Activated B cell treated with CpG ODN at 0.5 μM for 24 hours (primary cell): ENCODE results near the gene TAF5. TPM values are rescaled to one million over a fixed set of nuclear protein-coding genes. Genes with fewer than 3 reads are reported as not detected.
"Not testable (repeated sequence)": the region's sequence is repeated elsewhere in the genome, so short reads cannot be mapped to it uniquely, and the experiment has no call there.

Experiments used
- ATAC-seq: fragments of 200-7000 bp; cut with Tn5 transposase; one replicate; pipeline ENCODE4 v1.10.0; 2021; ENCODE audit warnings: low read depth, mild to moderate bottlenecking, moderate library complexity
- CTCF ChIA-PET: fragments of 350-600 bp; sonication (Branson Sonifier 250); formaldehyde crosslinking; loops from one replicate; lab custom pipeline; 2021; ENCODE audit warnings: antibody characterized with exemption; lab: Charles Lee
- POLR2A ChIA-PET: fragments of 350-600 bp; sonication (Branson Sonifier 250); formaldehyde crosslinking; loops from one replicate; lab custom pipeline; 2021; ENCODE audit warnings: antibody characterized with exemption; lab: Charles Lee
- DNase-seq: peaks from one replicate; pipeline ENCODE4 v3.0.0; 2022
- H3K27ac Mint-ChIP-seq: one replicate; pipeline ENCODE4 v1.8.0; 2020; ENCODE audit warnings: mixed read lengths
- H3K27me3 Mint-ChIP-seq: one replicate; pipeline ENCODE4 v1.8.0; 2021; ENCODE audit warnings: mixed read lengths
- H3K36me3 Mint-ChIP-seq: one replicate; pipeline ENCODE4 v1.8.0; 2021; ENCODE audit warnings: low read depth, mixed read lengths
- H3K4me1 Mint-ChIP-seq: one replicate; pipeline ENCODE4 v1.8.0; 2021; ENCODE audit warnings: mixed read lengths
- H3K4me3 Mint-ChIP-seq: one replicate; pipeline ENCODE4 v1.8.0; 2020; ENCODE audit warnings: mild to moderate bottlenecking, mixed read lengths
- H3K9me3 Mint-ChIP-seq: one replicate; pipeline ENCODE4 v1.8.0; 2020; ENCODE audit warnings: mixed read lengths
- intact Hi-C: fragments of 100-400 bp; cut with micrococcal nuclease; formaldehyde crosslinking; loops from one replicate; pipeline ENCODE4 v1.15.1; 2024
- total RNA-seq: library from RNA; stranded (reverse); gene quantifications from 2 replicates; pipeline ENCODE4 v1.2.3, GENCODE V29; 2022
- TF ChIP-seq, protein P1 (sequence below): fragments of 200-600 bp; IDR thresholded peaks from one replicate; pipeline ENCODE4 v1.8.0; 2022; ENCODE audit warnings: antibody characterized with exemption, mild to moderate bottlenecking

Gene TAF5
- total RNA-seq, 1 donor from 2014 or later, result 3.8 TPM

- ChIA-PET POLR2A (interaction anchor here (0.6 to 1.1 kb wide), 2 partner anchors 11 to 452 kb away, joined by 3 read pairs; no protein-coding TSS in a partner anchor), CTCF (no interaction called here)
- intact Hi-C loops, result no loop called here
- Mint-ChIP-seq H3K4me3 (no peak overlapping the region), H3K36me3 (no peaks in the 10 kb centered on the region), H3K4me1 (peaks cover 3% of the 10 kb centered on the region), H3K27ac (no peak overlapping the region), H3K9me3 (no peaks in the 10 kb centered on the region), H3K27me3 (no peaks in the 10 kb centered on the region)
- DNase-seq (no peak), ATAC-seq (no peak)
- TF ChIP-seq, protein P1, sequence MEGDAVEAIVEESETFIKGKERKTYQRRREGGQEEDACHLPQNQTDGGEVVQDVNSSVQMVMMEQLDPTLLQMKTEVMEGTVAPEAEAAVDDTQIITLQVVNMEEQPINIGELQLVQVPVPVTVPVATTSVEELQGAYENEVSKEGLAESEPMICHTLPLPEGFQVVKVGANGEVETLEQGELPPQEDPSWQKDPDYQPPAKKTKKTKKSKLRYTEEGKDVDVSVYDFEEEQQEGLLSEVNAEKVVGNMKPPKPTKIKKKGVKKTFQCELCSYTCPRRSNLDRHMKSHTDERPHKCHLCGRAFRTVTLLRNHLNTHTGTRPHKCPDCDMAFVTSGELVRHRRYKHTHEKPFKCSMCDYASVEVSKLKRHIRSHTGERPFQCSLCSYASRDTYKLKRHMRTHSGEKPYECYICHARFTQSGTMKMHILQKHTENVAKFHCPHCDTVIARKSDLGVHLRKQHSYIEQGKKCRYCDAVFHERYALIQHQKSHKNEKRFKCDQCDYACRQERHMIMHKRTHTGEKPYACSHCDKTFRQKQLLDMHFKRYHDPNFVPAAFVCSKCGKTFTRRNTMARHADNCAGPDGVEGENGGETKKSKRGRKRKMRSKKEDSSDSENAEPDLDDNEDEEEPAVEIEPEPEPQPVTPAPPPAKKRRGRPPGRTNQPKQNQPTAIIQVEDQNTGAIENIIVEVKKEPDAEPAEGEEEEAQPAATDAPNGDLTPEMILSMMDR, result no peak
Measured at GRCh38 chr10:103355906-103356599, 11.7 kb upstream of the TAF5 start.

DNA sequence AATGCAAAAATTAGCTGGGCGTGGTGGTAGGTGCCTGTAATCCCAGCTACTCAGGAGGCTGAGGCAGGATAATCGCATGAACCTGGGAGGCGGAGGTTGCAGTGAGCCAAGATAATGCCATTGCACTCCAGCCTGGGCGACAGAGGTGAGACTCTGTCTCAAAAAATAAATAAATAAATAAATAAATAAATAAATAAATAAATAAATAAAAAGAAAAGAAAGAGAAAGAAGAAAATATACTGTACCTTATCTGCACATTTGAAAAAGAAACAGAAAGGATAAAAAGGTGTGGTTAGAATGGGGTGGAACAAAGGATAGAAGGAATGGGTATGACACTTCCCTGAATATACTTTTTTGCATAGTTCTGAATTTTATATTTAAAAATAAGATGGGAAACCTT, 8.3 kb upstream of the TAF5 start:
- ATAC-seq, H3K27ac Mint-ChIP-seq, H3K4me1 Mint-ChIP-seq, H3K36me3 Mint-ChIP-seq, CTCF ChIA-PET, DNase-seq, H3K27me3 Mint-ChIP-seq, H3K9me3 Mint-ChIP-seq, intact Hi-C loops, H3K4me3 Mint-ChIP-seq: not testable (repeated sequence)
- POLR2A ChIA-PET, result interaction anchor here (0.6 kb wide), 1 partner anchor 1534 kb away, joined by 4 read pairs; no protein-coding TSS in a partner anchor

DNA sequence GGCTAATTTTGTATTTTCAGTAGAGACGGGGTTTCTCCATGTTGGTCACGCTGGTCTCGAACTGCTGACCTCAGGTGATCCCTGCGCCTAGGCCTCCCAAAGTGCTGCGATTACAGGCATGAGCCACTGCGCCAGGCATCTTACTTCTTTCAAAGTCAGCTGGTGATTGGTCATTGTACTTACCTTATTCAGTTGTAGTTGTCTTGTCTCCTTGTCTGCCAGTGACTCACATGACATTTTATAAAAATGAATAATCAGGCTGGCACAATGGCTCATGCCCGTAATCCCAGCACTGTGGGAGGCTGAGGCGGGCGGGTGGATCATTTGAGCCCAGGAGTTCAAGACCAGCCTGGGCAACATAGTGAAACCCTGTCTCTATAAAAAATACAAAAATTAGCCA, 7.0 kb upstream of the TAF5 start:
- H3K36me3 Mint-ChIP-seq, ATAC-seq, H3K27me3 Mint-ChIP-seq, CTCF ChIA-PET, H3K4me3 Mint-ChIP-seq, H3K4me1 Mint-ChIP-seq, H3K27ac Mint-ChIP-seq, DNase-seq, H3K9me3 Mint-ChIP-seq: not testable (repeated sequence)
- POLR2A ChIA-PET, result interaction anchor here (0.6 kb wide), 1 partner anchor 1447 kb away, joined by 3 read pairs; no protein-coding TSS in a partner anchor
- intact Hi-C loops, result loop anchor here (10.0 kb wide), 1 partner anchor 716 kb away; the partner anchor contains the start of gene TRIM8

DNA sequence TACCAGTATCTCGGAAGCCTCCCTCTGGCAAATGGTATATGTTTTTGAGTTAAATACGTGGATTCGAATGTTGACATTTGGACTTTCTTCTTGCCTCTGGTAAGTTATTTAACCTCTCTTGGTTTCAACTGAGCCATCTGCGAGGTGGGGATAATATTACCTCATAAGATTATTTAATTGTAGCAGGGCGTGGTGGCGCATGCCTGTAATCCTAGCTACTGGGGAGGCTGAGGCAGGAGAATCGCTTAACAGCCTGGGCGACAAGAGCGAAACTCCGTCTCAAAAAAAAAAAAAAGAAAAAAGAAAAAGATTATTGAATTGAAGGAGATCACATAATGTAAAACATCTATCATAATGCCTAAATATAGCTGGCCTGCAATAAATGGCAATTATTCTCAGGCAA, 396 bp upstream of the TAF5 start:
- intact Hi-C loops, result loop anchor here (1.0 to 10.0 kb wide), 5 partner anchors 513 to 1120 kb away; partner anchors contain the start of genes ARL3, BORCS7, GBF1 and SFXN2
- TF ChIP-seq, protein P1, result no peak
- H3K9me3 Mint-ChIP-seq, result no peaks in the 10 kb centered on the region
- DNase-seq, result no peak
- peaks cover 6% of the 10 kb centered on the region for H3K36me3 Mint-ChIP-seq
- H3K27me3 Mint-ChIP-seq, result no peaks in the 10 kb centered on the region
- CTCF ChIA-PET, result no interaction called here
- peak overlapping the region; percentile 90 for H3K4me3 Mint-ChIP-seq
- H3K4me1 Mint-ChIP-seq, result peaks cover 12% of the 10 kb centered on the region
- POLR2A ChIA-PET, result interaction anchor here (0.6 to 3.0 kb wide), 8 partner anchors 14 to 429 kb away, joined by 3 to 26 read pairs (median 4); partner anchors contain the start of genes ATP5MK, NT5C2, PCGF6 and PDCD11
- H3K27ac Mint-ChIP-seq, result peak overlapping the region; percentile 87
- no peak for ATAC-seq

DNA sequence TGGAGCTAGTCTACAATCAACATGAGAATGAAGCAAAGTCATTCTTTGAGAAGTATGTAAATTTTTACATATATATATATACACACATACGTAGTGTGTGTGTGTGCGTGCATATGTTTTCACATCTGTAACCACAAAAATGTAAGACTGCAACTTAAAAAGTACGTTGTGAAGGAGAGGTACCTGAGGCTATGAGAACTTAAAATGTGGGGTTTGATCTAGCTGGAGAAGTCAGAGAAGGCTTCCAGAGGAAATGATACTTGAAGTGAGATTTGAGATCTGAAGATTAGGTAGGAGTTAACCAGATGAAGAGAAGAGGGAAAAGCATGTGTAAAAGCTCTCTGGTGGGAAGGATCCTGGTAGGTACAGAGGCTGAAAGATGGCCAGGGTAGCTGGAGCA, 5.8 kb downstream of the TAF5 start:
- Mint-ChIP-seq H3K9me3 (no peaks in the 10 kb centered on the region), H3K27me3 (no peaks in the 10 kb centered on the region), H3K36me3 (peaks cover 37% of the 10 kb centered on the region), H3K4me3 (no peak overlapping the region), H3K27ac (no peak overlapping the region), H3K4me1 (peaks cover 6% of the 10 kb centered on the region)
- ATAC-seq (no peak), DNase-seq (no peak)
- intact Hi-C loops, result no loop called here
- TF ChIP-seq, protein P1, result no peak
- ChIA-PET CTCF (interaction anchor here (0.8 kb wide), 1 partner anchor 94 kb away, joined by 3 read pairs; no protein-coding TSS in a partner anchor), POLR2A (no interaction called here)

GRCh38 chr10:103374263-103374662, 6.5 kb downstream of the TAF5 start:
- Mint-ChIP-seq H3K9me3 (no peaks in the 10 kb centered on the region), H3K36me3 (peaks cover 41% of the 10 kb centered on the region), H3K4me3 (no peak overlapping the region), H3K4me1 (no peaks in the 10 kb centered on the region), H3K27ac (no peak overlapping the region), H3K27me3 (no peaks in the 10 kb centered on the region)
- intact Hi-C loops, result no loop called here
- POLR2A ChIA-PET, result no interaction called here
- TF ChIP-seq, protein P1, result no peak
- CTCF ChIA-PET, result interaction anchor here (0.8 kb wide), 1 partner anchor 93 kb away, joined by 3 read pairs; no protein-coding TSS in a partner anchor
- ATAC-seq, result no peak
- DNase-seq, result no peak
